Measurements from ENCODE around the gene JARID2. TPM values are rescaled to one million over a fixed set of nuclear protein-coding genes. Genes with fewer than 3 reads are reported as not detected.

The JARID2 gene
- total RNA-seq, 1 experiment from 2014 or later = 180 TPM

- TF ChIP-seq ARID4B (CRISPR knock-in tag; IDR thresholded peaks at IDR 0.05; ENCODE audit: borderline replicate concordance) (no peak), PRRX2 (CRISPR knock-in tag; IDR thresholded peaks at IDR 0.05) (no peak), IRF1 (CRISPR knock-in tag; IDR thresholded peaks at IDR 0.05) (no peak), ATF3 (CRISPR knock-in tag; conservative IDR thresholded peaks at IDR 0.05) (no peak), HMGXB4 (CRISPR knock-in tag; IDR thresholded peaks at IDR 0.05) (no peak), ZNF425 (CRISPR knock-in tag; conservative IDR thresholded peaks at IDR 0.05) (no peak), ZNF138 (CRISPR knock-in tag; conservative IDR thresholded peaks at IDR 0.05) (no peak), FOXJ3 (CRISPR knock-in tag; IDR thresholded peaks at IDR 0.05; ENCODE audit: borderline replicate concordance) (no peak), NR1H2 (CRISPR knock-in tag; IDR thresholded peaks at IDR 0.05) (no peak), NR2C2 (CRISPR knock-in tag; IDR thresholded peaks at IDR 0.05) (no peak), ZNF281 (CRISPR knock-in tag; IDR thresholded peaks at IDR 0.05) (no peak)
These were observed 261.4 kb downstream of the JARID2 start (continued) for GRCh38 chr6:15507221-15507620.

- Mint-ChIP-seq H3K27me3 (ENCODE audit: low read depth) (no peaks in the 10 kb centered on the region), H3K4me3 (no peak overlapping the region), H3K4me1 (peaks cover 53% of the 10 kb centered on the region), H3K27ac (peak overlapping the region; percentile 81), H3K36me3 (peaks cover 93% of the 10 kb centered on the region), H3K9me3 (no peaks in the 10 kb centered on the region)
- ChIA-PET CTCF (interaction anchor here (1.0 kb wide), 1 partner anchor 9 kb away, joined by 3 read pairs; no protein-coding TSS in a partner anchor), POLR2A (no interaction called here)
- DNase-seq (ENCODE audit: low spot score) (no peak), ATAC-seq (no peak)
- TF ChIP-seq SP1 (CRISPR knock-in tag; conservative IDR thresholded peaks at IDR 0.05) (no peak), MLX (CRISPR knock-in tag; IDR thresholded peaks at IDR 0.05) (no peak), ZMAT4 (CRISPR knock-in tag; IDR thresholded peaks at IDR 0.05) (no peak), NFE2L1 (CRISPR knock-in tag; IDR thresholded peaks at IDR 0.05) (no peak), NR1H2 (CRISPR knock-in tag; IDR thresholded peaks at IDR 0.05) (no peak), FOXP1 (CRISPR knock-in tag; IDR thresholded peaks at IDR 0.05; ENCODE audit: borderline replicate concordance) (no peak), ZNF281 (CRISPR knock-in tag; IDR thresholded peaks at IDR 0.05) (no peak), NR2C2 (CRISPR knock-in tag; IDR thresholded peaks at IDR 0.05) (no peak), TEAD1 (CRISPR knock-in tag; IDR thresholded peaks at IDR 0.05) (no peak), SMAD4 (CRISPR knock-in tag; IDR thresholded peaks at IDR 0.05) (no peak)
These were observed 261.9 kb downstream of the JARID2 start for GRCh38 chr6:15507746-15508145.

Data from WTC11 (cell line).